HEK293 (cell line): ENCODE results near the gene PRTN3.

Source experiments
- CTCF ChIA-PET: fragments of 350-600 bp; formaldehyde crosslinking; extraction: SDS; loops from one replicate; lab custom pipeline; 2021; ENCODE audit warnings: antibody characterized with exemption; lab: Yijun Ruan, JAX
- POLR2A ChIA-PET: fragments of 300-600 bp; formaldehyde crosslinking; extraction: SDS; loops from one replicate; lab custom pipeline; 2020; ENCODE audit warnings: antibody characterized with exemption, inconsistent platforms; lab: Yijun Ruan, JAX
- H3K27ac ChIP-seq: fragments of 200-500 bp; sonication (Bioruptor generic); 2 replicates; pipeline ENCODE4 v1.5.1; 2014; ENCODE audit warnings: low read depth, low read length, control low read depth, inconsistent platforms; ENCODE audit errors: extremely low read depth
- H3K36me3 ChIP-seq, 2 experiments: fragments of 200-500 bp in 1 of 2; sonication (Bioruptor generic) in 1 of 2; 1 replicate in 1 of 2; 2 replicates in 1 of 2; pipeline ENCODE4 v1.5.1; 2014 to 2017; ENCODE audit warnings: inconsistent platforms in 2 of 2, low read length in 2 of 2; ENCODE audit not compliant: control insufficient read depth in 2 of 2, insufficient read depth in 1 of 2
- H3K4me1 ChIP-seq: fragments of 200-500 bp; sonication (Bioruptor generic); 2 replicates; pipeline ENCODE4 v1.5.1; 2014; ENCODE audit warnings: mild to moderate bottlenecking, low read length, inconsistent platforms; ENCODE audit not compliant: control insufficient read depth, insufficient read depth
- H3K4me3 ChIP-seq: 2 replicates; pipeline ENCODE4 v1.5.1; 2011; ENCODE audit warnings: low read depth, mild to moderate bottlenecking, control low read depth, low read length, moderate library complexity
- H3K9me3 ChIP-seq: fragments of 200-500 bp; sonication (Bioruptor generic); 2 replicates; pipeline ENCODE4 v1.5.1; 2014; ENCODE audit warnings: low read depth, low read length, inconsistent platforms; ENCODE audit not compliant: control insufficient read depth, insufficient read depth
- AEBP2 ChIP-seq: fragments of 450-650 bp; formaldehyde crosslinking; IDR thresholded peaks from 2 replicates; pipeline ENCODE4 v1.5.1; 2016; ENCODE audit warnings: missing biosample characterization, missing genetic modification characterization, borderline replicate concordance
- BCL11A ChIP-seq: fragments of 450-650 bp; formaldehyde crosslinking; IDR thresholded peaks from 2 replicates; pipeline ENCODE4 v1.5.1; 2016; ENCODE audit warnings: low read depth, missing biosample characterization, missing genetic modification characterization
- GLIS2 ChIP-seq: fragments of 450-650 bp; formaldehyde crosslinking; IDR thresholded peaks from 2 replicates; pipeline ENCODE4 v1.5.1; 2016; ENCODE audit warnings: missing biosample characterization, missing genetic modification characterization
- KLF17 ChIP-seq: fragments of 450-650 bp; formaldehyde crosslinking; IDR thresholded peaks from 2 replicates; pipeline ENCODE4 v1.5.1; 2016; ENCODE audit warnings: missing biosample characterization, missing genetic modification characterization
- PRDM2 ChIP-seq: fragments of 450-650 bp; formaldehyde crosslinking; IDR thresholded peaks from 2 replicates; pipeline ENCODE4 v1.5.1; 2016; ENCODE audit warnings: missing biosample characterization, missing genetic modification characterization, borderline replicate concordance
- RBAK ChIP-seq: fragments of 450-650 bp; formaldehyde crosslinking; IDR thresholded peaks from 2 replicates; pipeline ENCODE4 v1.5.1; 2016; ENCODE audit warnings: missing biosample characterization, missing genetic modification characterization
- SCRT1 ChIP-seq: fragments of 450-650 bp; formaldehyde crosslinking; IDR thresholded peaks from 2 replicates; pipeline ENCODE4 v1.5.1; 2016; ENCODE audit warnings: missing biosample characterization, missing genetic modification characterization, borderline replicate concordance
- ZBTB48 ChIP-seq: fragments of 450-650 bp; formaldehyde crosslinking; IDR thresholded peaks from 2 replicates; pipeline ENCODE4 v1.5.1; 2016; ENCODE audit warnings: missing biosample characterization, missing genetic modification characterization
- ZBTB7A ChIP-seq: fragments of 450-650 bp; formaldehyde crosslinking; IDR thresholded peaks from 2 replicates; pipeline ENCODE4 v1.5.1; 2016; ENCODE audit warnings: low read depth, missing biosample characterization, missing genetic modification characterization
- ZFHX2 ChIP-seq: fragments of 450-650 bp; formaldehyde crosslinking; conservative IDR thresholded peaks from 2 replicates; pipeline ENCODE4 v1.5.1; 2016; ENCODE audit warnings: missing biosample characterization, missing genetic modification characterization
- ZIC2 ChIP-seq: fragments of 450-650 bp; formaldehyde crosslinking; IDR thresholded peaks from 2 replicates; pipeline ENCODE4 v1.5.1; 2016; ENCODE audit warnings: missing biosample characterization, missing genetic modification characterization
- ZNF274 ChIP-seq, 2 experiments: fragments of 200-500 bp in 1 of 2; fragments of 450-650 bp in 1 of 2; sonication (Bioruptor generic) in 1 of 2; formaldehyde crosslinking in 1 of 2; IDR thresholded peaks; 2 replicates each; pipeline versions ENCODE4 v1.5.1 to v1.6.1; 2014 to 2016; ENCODE audit warnings: borderline replicate concordance in 1 of 2, inconsistent platforms in 1 of 2, low read length in 1 of 2, missing biosample characterization in 1 of 2, missing genetic modification characterization in 1 of 2
- ZNF596 ChIP-seq: fragments of 450-650 bp; IDR thresholded peaks from 2 replicates; pipeline ENCODE4 v1.5.0; 2018; ENCODE audit warnings: missing biosample characterization, mild to moderate bottlenecking, missing genetic modification characterization, moderate library complexity
- ZNF629 ChIP-seq: fragments of 450-650 bp; formaldehyde crosslinking; IDR thresholded peaks from 2 replicates; pipeline ENCODE4 v1.5.1; 2017; ENCODE audit warnings: missing biosample characterization, missing genetic modification characterization
- ZNF76 ChIP-seq: fragments of 450-650 bp; formaldehyde crosslinking; IDR thresholded peaks from 2 replicates; pipeline ENCODE4; 2016; ENCODE audit warnings: low read depth, missing biosample characterization, missing genetic modification characterization, borderline replicate concordance

The PRTN3 gene

GRCh38 chr19:884420-885211 is 43.8 kb downstream of the PRTN3 start:
- H3K4me1 ChIP-seq, result no peaks in the 10 kb centered on the region
- TF ChIP-seq BCL11A (no peak), ZFHX2 (tag by site-specific recombination) (peak; percentile 14; the same call in 1 of the 2 replicates), ZNF274 (IDR thresholded peaks at IDR 0.05; ENCODE audit: low read length) (no peak), ZNF274 (tag by site-specific recombination; IDR thresholded peaks at IDR 0.05; ENCODE audit: borderline replicate concordance) (no peak), AEBP2 (tag by site-specific recombination) (no peak)
- no peak overlapping the region for H3K27ac ChIP-seq
- ChIA-PET POLR2A (no interaction called here), CTCF (no interaction called here)
- no peaks in the 10 kb centered on the region for H3K9me3 ChIP-seq
- H3K36me3 ChIP-seq, result peaks cover 4 to 79% of the 10 kb centered on the region in 2 experiments; a peak in 2 of 3 replicates
- no peak overlapping the region for H3K4me3 ChIP-seq

- Histone ChIP-seq H3K36me3 (peaks cover 4 to 87% of the 10 kb centered on the region in 2 experiments; a peak in 2 of 3 replicates), H3K4me1 (no peaks in the 10 kb centered on the region), H3K9me3 (no peaks in the 10 kb centered on the region), H3K4me3 (no peak overlapping the region), H3K27ac (no peak overlapping the region)
- ChIA-PET POLR2A (no interaction called here), CTCF (no interaction called here)
- no peak for TF ChIP-seq PRDM2
- no peak for TF ChIP-seq GLIS2 (tag by site-specific recombination)
- no peak for TF ChIP-seq ZNF629 (tag by site-specific recombination)
- no peak for TF ChIP-seq KLF17 (tag by site-specific recombination)
- no peak for TF ChIP-seq ZNF76 (tag by site-specific recombination)
- TF ChIP-seq RBAK (tag by site-specific recombination), result no peak
- no peak for TF ChIP-seq ZIC2 (tag by site-specific recombination)
- TF ChIP-seq ZBTB48 (tag by site-specific recombination), result no peak
- no peak for TF ChIP-seq SCRT1 (tag by site-specific recombination)
- TF ChIP-seq ZNF596, result no peak
- no peak for TF ChIP-seq ZBTB7A (tag by site-specific recombination)
These were observed 44.9 kb downstream of the PRTN3 start for GRCh38 chr19:885536-886224.
